Kidney epithelial cell (primary cell): ENCODE results near the gene TSEN54. TPM values are rescaled to one million over a fixed set of nuclear protein-coding genes. Genes with fewer than 3 reads are reported as not detected.

Source experiments
- DNase-seq: peaks from one replicate; pipeline ENCODE4 v3.0.0-alpha.2; 2010; ENCODE audit warnings: low read depth
- H3K27me3 ChIP-seq: 2 replicates; pipeline ENCODE4 v1.6.0; 2011; ENCODE audit warnings: low read length; ENCODE audit not compliant: control insufficient read depth, insufficient read depth
- H3K36me3 ChIP-seq: 2 replicates; pipeline ENCODE4 v1.5.1; 2011; ENCODE audit warnings: low read length; ENCODE audit not compliant: control insufficient read depth, insufficient read depth
- H3K4me3 ChIP-seq: 2 replicates; pipeline ENCODE4 v1.5.1; 2011; ENCODE audit warnings: low read depth, mild to moderate bottlenecking, control low read depth, low read length
- CTCF ChIP-seq: IDR thresholded peaks from 2 replicates; pipeline ENCODE4 v1.5.1; 2011; ENCODE audit warnings: mild to moderate bottlenecking, moderate library complexity, low read length, control low read depth, inconsistent platforms; ENCODE audit not compliant: insufficient read depth, poor library complexity, severe bottlenecking
- total RNA-seq: library from RNA; depleted of rRNA; stranded (reverse); fragments of >200 nt; gene quantifications from 2 replicates; pipeline ENCODE4 v1.2.3, GENCODE V29; 2015

The TSEN54 gene
- total RNA-seq, 1 donor from 2014 or later = 23.5 TPM

- Histone ChIP-seq H3K4me3 (no peak overlapping the region), H3K27me3 (peaks cover 5% of the 10 kb centered on the region), H3K36me3 (peaks cover 1% of the 10 kb centered on the region)
- no peak for TF ChIP-seq CTCF
- DNase-seq = no peak
Observed at GRCh38 chr17:75521951-75522727, 5.8 kb downstream of the TSEN54 start.

GRCh38 chr17:75523647-75524046 is 7.3 kb downstream of the TSEN54 start:
- Histone ChIP-seq H3K36me3 (no peaks in the 10 kb centered on the region), H3K4me3 (no peak overlapping the region), H3K27me3 (peaks cover 5% of the 10 kb centered on the region)
- no peak for DNase-seq
- TF ChIP-seq CTCF = no peak

GRCh38 chr17:75524269-75524969 is 8.1 kb downstream of the TSEN54 start:
- TF ChIP-seq CTCF = no peak
- no peak for DNase-seq
- peaks cover 5% of the 10 kb centered on the region for H3K27me3 ChIP-seq
- peak overlapping the region; percentile 63 for H3K4me3 ChIP-seq
- H3K36me3 ChIP-seq = no peaks in the 10 kb centered on the region

- peak; percentile 37 for DNase-seq
- Histone ChIP-seq H3K4me3 (peak within 1 kb of the TSS; percentile 63), H3K27me3 (peaks cover 5% of the 10 kb centered on the region), H3K36me3 (peaks cover 2% of the 10 kb centered on the region)
- peak; percentile 5 for TF ChIP-seq CTCF
Observed at GRCh38 chr17:75524970-75525805, 8.9 kb downstream of the TSEN54 start, which contains the start of gene LLGL2. TSS of gene LLGL2 (plus strand) at chr17:75525697. CDS start at chr17:75543427, 17,730 bp downstream.

GRCh38 chr17:75525806-75526554 is 9.7 kb downstream of the TSEN54 start:
- TF ChIP-seq CTCF = no peak
- peaks cover 5% of the 10 kb centered on the region for H3K27me3 ChIP-seq
- no peak for DNase-seq
- H3K36me3 ChIP-seq = peaks cover 2% of the 10 kb centered on the region
- H3K4me3 ChIP-seq = peak overlapping the region; percentile 42
